OCI-M2 (cell line): ENCODE measurements around the gene HLA-DPB1.

Experiments used
- DNase-seq: peaks from one replicate; lab custom pipeline; 2025; ENCODE audit not compliant: unreplicated experiment; lab: John Stamatoyannopoulos, UW

HLA-DPB1 gene

GRCh38 chr6:33070909-33071308 lies 4.9 kb upstream of the HLA-DPB1 start:
- DNase-seq = no peak

- DNase-seq = no peak
These were observed 4.2 kb upstream of the HLA-DPB1 start for GRCh38 chr6:33071569-33071968.

GRCh38 chr6:33072508-33073100 lies 3.2 kb upstream of the HLA-DPB1 start:
- DNase-seq = no peak

GRCh38 chr6:33073431-33073871 lies 2.3 kb upstream of the HLA-DPB1 start, which contains the start of gene HLA-DPA1:
HLA-DPA1 (minus strand) TSS chr6:33073649.
- DNase-seq = no peak

GRCh38 chr6:33075208-33075567 lies 602 bp upstream of the HLA-DPB1 start:
- DNase-seq = no peak

- no peak for DNase-seq
These were observed 680 bp downstream of the HLA-DPB1 start for GRCh38 chr6:33076406-33076934.

- DNase-seq = no peak
These were observed 2.1 kb downstream of the HLA-DPB1 start for GRCh38 chr6:33077908-33078307.

- DNase-seq = no peak
These were observed 2.7 kb downstream of the HLA-DPB1 start for GRCh38 chr6:33078442-33078841.

- DNase-seq = no peak
These were observed 3.2 kb downstream of the HLA-DPB1 start for GRCh38 chr6:33078919-33079521.

- no peak for DNase-seq
These were observed 3.8 kb downstream of the HLA-DPB1 start for GRCh38 chr6:33079580-33079979.

GRCh38 chr6:33080127-33081089 lies 4.6 kb downstream of the HLA-DPB1 start:
- no peak for DNase-seq

GRCh38 chr6:33081098-33081824 lies 5.5 kb downstream of the HLA-DPB1 start:
- no peak for DNase-seq

- no peak for DNase-seq
These were observed 6.9 kb downstream of the HLA-DPB1 start for GRCh38 chr6:33082702-33083101.

- DNase-seq = no peak
These were observed 9.8 kb downstream of the HLA-DPB1 start for GRCh38 chr6:33085627-33086026.

GRCh38 chr6:33088258-33088930 lies 12.6 kb downstream of the HLA-DPB1 start:
- no peak for DNase-seq

- DNase-seq = no peak
These were observed 13.3 kb downstream of the HLA-DPB1 start for GRCh38 chr6:33088931-33089620.

GRCh38 chr6:33091957-33092356 lies 16.2 kb downstream of the HLA-DPB1 start:
- DNase-seq = no peak

- no peak for DNase-seq
These were observed 16.6 kb downstream of the HLA-DPB1 start for GRCh38 chr6:33092385-33092784.

GRCh38 chr6:33093855-33094254 lies 18.1 kb downstream of the HLA-DPB1 start:
- DNase-seq = no peak

GRCh38 chr6:33095681-33096080 lies 19.9 kb downstream of the HLA-DPB1 start:
- DNase-seq = no peak
